Vagina (tissue), 2 donors: ENCODE measurements around the gene TBC1D22A. TPM values are rescaled to one million over a fixed set of nuclear protein-coding genes. Genes with fewer than 3 reads are reported as not detected.

Source experiments
- DNase-seq, 2 donors: peaks; one replicate each; pipeline ENCODE4 v3.0.0-alpha.2; 2017; ENCODE audit errors: extremely low spot score in 2 of 2
- H3K27ac ChIP-seq: fragments of 200-600 bp; sonication (generic); one replicate; pipeline ENCODE4 v1.5.1; 2019
- H3K27me3 ChIP-seq: fragments of 200-600 bp; sonication (generic); one replicate; pipeline ENCODE4 v1.5.1; 2019
- H3K36me3 ChIP-seq, 2 donors: fragments of 200-600 bp; sonication (generic); one replicate each; pipeline ENCODE4 v1.5.1; 2017 to 2019
- H3K4me1 ChIP-seq: fragments of 200-600 bp; sonication (generic); one replicate; pipeline ENCODE4 v1.5.1; 2019
- H3K4me3 ChIP-seq, 2 donors: fragments of 200-600 bp; sonication (generic); 1 replicate in 1 of 2; 2 replicates in 1 of 2; pipeline ENCODE4 v1.5.1; 2016 to 2019
- H3K9me3 ChIP-seq: fragments of 200-600 bp; sonication (generic); one replicate; pipeline ENCODE4 v1.5.1; 2019
- POLR2A ChIP-seq, 2 donors: fragments of 450-650 bp; IDR thresholded peaks; one replicate each; pipeline ENCODE4 v1.6.1; 2017; ENCODE audit warnings: antibody characterized with exemption in 2 of 2, mild to moderate bottlenecking in 2 of 2, moderate library complexity in 2 of 2
- POLR2AphosphoS5 ChIP-seq, 2 donors: sonication (generic); formaldehyde crosslinking; IDR thresholded peaks; one replicate each; pipeline ENCODE4 v1.9.0; 2017; ENCODE audit warnings: antibody characterized with exemption in 2 of 2, mild to moderate bottlenecking in 2 of 2, low read depth in 1 of 2; ENCODE audit not compliant: insufficient read depth in 1 of 2
- intact Hi-C: fragments of 100-400 bp; cut with DNase I; formaldehyde crosslinking; loops from one replicate; pipeline ENCODE4 v1.15.1; 2023
- total RNA-seq: library from RNA; depleted of rRNA; stranded (reverse); fragments of >200 nt; gene quantifications from one replicate; pipeline ENCODE4 v1.2.3, GENCODE V29; 2016
- TF ChIP-seq, protein P1 (sequence below), 3 experiments: fragments of 450-650 bp in 2 of 3; fragments of 200-600 bp in 1 of 3; sonication (generic) in 1 of 3; IDR thresholded peaks; one replicate each; pipeline ENCODE4 v1.5.1; 2017 to 2019; ENCODE audit warnings: antibody characterized with exemption in 3 of 3, mild to moderate bottlenecking in 2 of 3, moderate library complexity in 2 of 3

The TBC1D22A gene
- total RNA-seq, 1 donor from 2014 or later = 38.3 TPM

DNA sequence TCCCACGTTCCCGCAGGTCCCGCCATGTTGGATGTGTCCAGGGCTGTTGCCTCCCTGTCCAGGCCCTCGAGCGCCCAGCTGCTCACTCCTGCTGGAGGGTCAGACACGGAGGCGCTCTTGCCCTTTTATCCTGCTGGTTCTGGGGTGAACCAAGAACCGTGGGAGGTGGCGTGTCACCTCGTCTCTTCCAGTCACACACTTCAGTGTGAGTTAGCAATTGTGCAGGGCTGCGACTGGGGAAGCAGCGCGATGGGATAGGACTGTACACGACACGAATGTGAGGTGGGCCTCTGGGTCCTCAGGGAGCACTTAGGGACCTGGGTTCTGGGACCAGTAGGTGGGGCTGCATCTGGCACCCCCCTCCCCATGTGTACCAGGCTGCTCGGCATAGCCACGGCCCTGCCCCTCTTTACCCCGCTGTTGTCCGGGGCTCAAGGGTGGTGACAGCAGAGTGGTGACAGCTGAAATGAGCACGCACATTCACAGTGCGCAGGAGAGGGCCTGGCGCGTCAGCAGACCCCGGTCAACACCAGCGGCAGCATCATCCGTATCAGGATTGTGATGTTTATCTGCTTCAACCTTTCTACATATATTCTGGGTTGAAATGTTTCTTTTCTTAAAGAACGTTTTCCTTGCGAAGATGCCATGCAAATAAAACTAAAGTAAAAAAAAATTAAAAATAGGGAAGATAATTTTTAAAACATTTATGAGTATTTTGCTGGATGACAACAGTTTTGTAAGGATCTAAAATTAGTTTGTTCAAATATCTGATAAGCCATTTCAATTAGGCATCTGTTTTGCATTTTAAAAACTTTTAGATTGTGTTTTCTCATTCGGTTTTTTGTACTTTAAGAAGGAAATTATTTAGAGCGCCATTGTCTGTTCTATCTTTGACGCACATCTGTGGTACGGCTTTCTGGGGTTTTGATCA is 210.7 kb downstream of the TBC1D22A start:
- no peaks in the 10 kb centered on the region for H3K36me3 ChIP-seq
- H3K27ac ChIP-seq = no peak overlapping the region
- no peaks in the 10 kb centered on the region for H3K27me3 ChIP-seq
- intact Hi-C loops = no loop called here
- DNase-seq = no peak
- TF ChIP-seq, protein P1, sequence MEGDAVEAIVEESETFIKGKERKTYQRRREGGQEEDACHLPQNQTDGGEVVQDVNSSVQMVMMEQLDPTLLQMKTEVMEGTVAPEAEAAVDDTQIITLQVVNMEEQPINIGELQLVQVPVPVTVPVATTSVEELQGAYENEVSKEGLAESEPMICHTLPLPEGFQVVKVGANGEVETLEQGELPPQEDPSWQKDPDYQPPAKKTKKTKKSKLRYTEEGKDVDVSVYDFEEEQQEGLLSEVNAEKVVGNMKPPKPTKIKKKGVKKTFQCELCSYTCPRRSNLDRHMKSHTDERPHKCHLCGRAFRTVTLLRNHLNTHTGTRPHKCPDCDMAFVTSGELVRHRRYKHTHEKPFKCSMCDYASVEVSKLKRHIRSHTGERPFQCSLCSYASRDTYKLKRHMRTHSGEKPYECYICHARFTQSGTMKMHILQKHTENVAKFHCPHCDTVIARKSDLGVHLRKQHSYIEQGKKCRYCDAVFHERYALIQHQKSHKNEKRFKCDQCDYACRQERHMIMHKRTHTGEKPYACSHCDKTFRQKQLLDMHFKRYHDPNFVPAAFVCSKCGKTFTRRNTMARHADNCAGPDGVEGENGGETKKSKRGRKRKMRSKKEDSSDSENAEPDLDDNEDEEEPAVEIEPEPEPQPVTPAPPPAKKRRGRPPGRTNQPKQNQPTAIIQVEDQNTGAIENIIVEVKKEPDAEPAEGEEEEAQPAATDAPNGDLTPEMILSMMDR (IDR thresholded peaks at IDR 0.05) = no peak
- TF ChIP-seq POLR2AphosphoS5 (IDR thresholded peaks at IDR 0.05; ENCODE audit: insufficient read depth in 1 of 2, low read depth in 1 of 2) (no peak), POLR2A (IDR thresholded peaks at IDR 0.05) (no peak)
- H3K4me3 ChIP-seq = no peak overlapping the region
- H3K9me3 ChIP-seq = no peaks in the 10 kb centered on the region
- peaks cover 9% of the 10 kb centered on the region for H3K4me1 ChIP-seq

DNA sequence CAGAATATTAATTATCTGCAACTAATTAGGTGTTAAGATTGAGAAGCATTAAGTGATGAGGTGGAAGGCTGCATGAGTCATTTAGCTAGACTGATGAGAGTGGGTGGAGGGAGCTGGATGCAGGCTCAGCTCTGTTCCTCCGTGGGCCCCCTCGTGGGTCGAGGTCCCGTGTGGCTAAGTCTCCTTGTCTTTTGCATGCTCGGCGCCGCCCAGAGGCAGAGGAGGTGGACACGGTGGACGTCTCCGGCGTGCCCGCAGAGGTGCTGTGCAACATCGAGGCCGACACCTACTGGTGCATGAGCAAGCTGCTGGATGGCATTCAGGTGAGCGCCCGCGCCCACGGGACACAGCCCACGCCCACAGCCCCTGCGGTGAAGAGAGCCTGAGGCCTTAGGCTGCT is 211.6 kb downstream of the TBC1D22A start:
- intact Hi-C loops = no loop called here
- peaks cover 9% of the 10 kb centered on the region for H3K4me1 ChIP-seq
- no peak overlapping the region for H3K27ac ChIP-seq
- H3K36me3 ChIP-seq = no peaks in the 10 kb centered on the region
- H3K4me3 ChIP-seq = no peak overlapping the region
- no peaks in the 10 kb centered on the region for H3K27me3 ChIP-seq
- no peaks in the 10 kb centered on the region for H3K9me3 ChIP-seq
- DNase-seq = no peak
- TF ChIP-seq POLR2AphosphoS5 (IDR thresholded peaks at IDR 0.05; ENCODE audit: insufficient read depth in 1 of 2, low read depth in 1 of 2) = no peak
- TF ChIP-seq, protein P1 (IDR thresholded peaks at IDR 0.05) = no peak
- TF ChIP-seq POLR2A (IDR thresholded peaks at IDR 0.05) = no peak

DNA sequence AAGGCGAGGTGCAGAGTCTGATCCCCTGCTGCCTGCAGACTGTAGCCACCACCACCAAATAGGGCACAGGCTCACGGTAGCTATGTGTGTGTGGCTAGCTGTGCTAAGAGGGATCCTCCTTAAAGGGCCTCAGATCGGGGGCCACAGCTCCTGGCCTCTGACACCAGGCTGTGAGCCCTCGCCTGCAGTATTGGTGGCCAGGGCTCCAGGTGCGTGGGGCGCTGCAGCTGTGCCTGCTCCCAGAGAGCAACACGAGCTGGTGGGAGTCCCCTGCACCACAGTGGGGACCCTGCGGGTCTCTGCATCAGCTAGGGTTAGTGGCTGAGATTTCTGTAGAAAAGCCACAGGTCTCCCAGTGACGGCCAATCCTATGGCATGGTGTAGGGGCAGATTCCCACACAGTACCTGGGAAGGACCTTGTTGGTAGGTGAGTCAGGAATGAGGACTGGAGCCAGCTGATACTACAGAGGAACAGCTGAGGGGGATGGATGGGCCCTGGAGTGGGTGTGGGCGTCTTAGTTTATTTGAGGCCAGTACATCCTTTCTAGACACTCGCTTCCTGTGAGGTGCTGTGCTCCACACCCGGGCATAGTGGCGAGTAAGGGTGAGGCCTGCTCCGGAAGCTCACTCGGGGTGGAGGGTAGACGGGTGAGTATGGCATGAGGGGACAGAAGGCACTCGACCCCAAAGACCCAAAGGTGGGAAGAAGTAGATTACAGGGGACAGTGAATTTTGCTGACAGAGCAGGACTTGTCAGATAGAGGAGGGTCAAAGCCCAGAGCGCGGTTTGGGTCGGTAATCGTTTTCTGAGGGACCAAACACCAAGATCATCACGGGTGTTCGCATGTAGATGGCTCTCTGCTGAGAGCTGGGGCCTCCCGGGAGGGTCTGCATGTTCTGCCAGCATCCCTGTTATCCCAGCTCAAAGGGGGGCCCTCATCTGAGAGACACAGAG is 212.5 kb downstream of the TBC1D22A start:
- no peak for DNase-seq
- intact Hi-C loops = no loop called here
- Histone ChIP-seq H3K4me3 (no peak overlapping the region), H3K36me3 (peaks cover 0 to 4% of the 10 kb centered on the region in 2 donors), H3K4me1 (peaks cover 9% of the 10 kb centered on the region), H3K9me3 (no peaks in the 10 kb centered on the region), H3K27ac (no peak overlapping the region), H3K27me3 (no peaks in the 10 kb centered on the region)
- TF ChIP-seq, protein P1 (IDR thresholded peaks at IDR 0.05) = no peak
- TF ChIP-seq POLR2AphosphoS5 (IDR thresholded peaks at IDR 0.05; ENCODE audit: insufficient read depth in 1 of 2, low read depth in 1 of 2) (no peak), POLR2A (IDR thresholded peaks at IDR 0.05) (no peak)

DNA sequence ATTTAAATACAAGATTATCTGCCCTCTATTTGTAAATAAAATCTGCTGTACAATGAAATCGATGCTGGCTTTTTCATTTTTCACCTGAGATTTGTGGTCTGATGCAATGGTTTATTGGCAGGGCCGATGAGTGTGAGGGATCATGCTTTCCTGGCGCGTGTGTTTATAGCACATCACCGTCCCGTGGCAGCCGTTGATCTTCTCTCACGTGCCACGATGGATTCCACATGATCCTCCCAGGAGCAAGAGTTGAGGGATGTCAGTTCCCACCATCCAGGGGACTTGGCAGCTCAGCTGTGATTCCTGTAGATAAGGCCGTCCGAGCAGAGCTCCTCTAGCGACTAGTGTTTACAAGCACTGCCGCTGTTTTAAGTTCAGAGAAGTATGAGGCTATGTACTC is 213.7 kb downstream of the TBC1D22A start:
- Histone ChIP-seq H3K4me3 (no peak overlapping the region), H3K27ac (no peak overlapping the region), H3K36me3 (peaks cover 0 to 4% of the 10 kb centered on the region in 2 donors), H3K27me3 (no peaks in the 10 kb centered on the region), H3K9me3 (no peaks in the 10 kb centered on the region), H3K4me1 (peaks cover 9% of the 10 kb centered on the region)
- intact Hi-C loops = no loop called here
- TF ChIP-seq POLR2A (IDR thresholded peaks at IDR 0.05) (no peak), POLR2AphosphoS5 (IDR thresholded peaks at IDR 0.05; ENCODE audit: insufficient read depth in 1 of 2, low read depth in 1 of 2) (no peak)
- TF ChIP-seq, protein P1 (IDR thresholded peaks at IDR 0.05) = no peak
- DNase-seq = no peak
